Immature natural killer cell (primary cell): ENCODE data around the gene KCNQ5. TPM values are rescaled to one million over a fixed set of nuclear protein-coding genes. Genes with fewer than 3 reads are reported as not detected.

Experiments
- DNase-seq, 3 donors: peaks; one replicate each; pipeline ENCODE4 v3.0.0; 2022; ENCODE audit warnings: mixed read lengths in 1 of 3
- H3K27ac Mint-ChIP-seq, 6 donors: one replicate each; pipeline ENCODE4 v1.8.0; 2020; ENCODE audit warnings: mixed read lengths in 6 of 6, mild to moderate bottlenecking in 5 of 6, inconsistent platforms in 4 of 6, moderate library complexity in 3 of 6
- H3K27me3 Mint-ChIP-seq, 3 donors: one replicate each; pipeline ENCODE4 v1.8.0; 2020 to 2021; ENCODE audit warnings: low read depth in 3 of 3, mild to moderate bottlenecking in 3 of 3, mixed read lengths in 3 of 3, moderate library complexity in 3 of 3, inconsistent platforms in 1 of 3
- H3K36me3 Mint-ChIP-seq, 3 donors: one replicate each; pipeline ENCODE4 v1.8.0; 2020; ENCODE audit warnings: mixed read lengths in 3 of 3, inconsistent platforms in 2 of 3, mild to moderate bottlenecking in 2 of 3
- H3K4me1 Mint-ChIP-seq, 2 donors: one replicate each; pipeline ENCODE4 v1.8.0; 2020; ENCODE audit warnings: inconsistent platforms in 2 of 2, mild to moderate bottlenecking in 2 of 2, mixed read lengths in 2 of 2, moderate library complexity in 1 of 2
- H3K4me3 Mint-ChIP-seq, 5 donors: one replicate each; pipeline ENCODE4 v1.8.0; 2020; ENCODE audit warnings: mild to moderate bottlenecking in 5 of 5, mixed read lengths in 5 of 5, inconsistent platforms in 3 of 5, moderate library complexity in 3 of 5
- H3K9me3 Mint-ChIP-seq, 6 donors: one replicate each; pipeline ENCODE4 v1.8.0; 2020; ENCODE audit warnings: mild to moderate bottlenecking in 6 of 6, mixed read lengths in 6 of 6, inconsistent platforms in 4 of 6, moderate library complexity in 3 of 6
- polyA plus RNA-seq, 3 donors: library from polyadenylated mRNA; unstranded; fragments of 300-500 nt; fragmentation: Illumina TruSeq; gene quantifications; one replicate each; pipeline ENCODE4 v1.2.3, GENCODE V29; 2021

The KCNQ5 gene
- polyA plus RNA-seq, 3 donors from 2014 or later: 1.3 to 4.3 (median 1.8) TPM

DNA sequence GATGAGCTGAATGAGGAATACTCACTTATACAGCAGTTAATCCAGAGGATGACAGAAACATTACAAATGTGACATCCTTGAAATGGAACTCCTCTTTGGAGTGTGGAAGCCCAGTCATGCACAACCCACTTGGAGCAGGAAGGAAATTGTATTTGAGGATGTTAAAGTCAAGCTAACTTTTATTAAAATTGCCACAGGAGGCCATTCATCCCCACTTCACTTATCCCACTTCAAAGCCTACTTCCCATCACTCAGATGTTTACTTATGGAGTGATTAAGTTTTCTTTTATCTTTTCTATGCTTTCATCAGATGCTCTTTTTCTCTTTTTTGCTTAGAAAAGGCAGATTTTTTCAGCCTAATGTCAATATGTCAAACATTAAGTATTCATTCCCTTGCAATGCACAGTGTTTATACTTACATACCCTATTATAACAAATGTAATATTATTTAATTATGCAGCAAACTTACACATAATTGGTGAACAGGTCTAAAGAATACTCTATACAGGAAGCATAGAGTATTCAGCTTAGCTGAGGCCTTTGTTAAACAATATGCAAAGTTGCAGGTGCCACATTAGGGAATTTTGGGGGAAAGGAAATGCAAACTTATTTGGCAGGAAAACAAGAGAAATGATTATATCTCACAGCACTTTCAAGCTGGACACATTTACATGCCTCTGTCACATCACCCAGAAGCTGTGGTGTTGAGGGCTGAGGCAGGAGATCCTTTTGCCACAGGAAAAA, 454.5 kb downstream of the KCNQ5 start:
- Mint-ChIP-seq H3K36me3 (peaks cover 0 to 4% (median 0%) of the 10 kb centered on the region in 3 donors), H3K4me1 (no peaks in the 10 kb centered on the region), H3K4me3 (no peak overlapping the region), H3K27me3 (peaks cover 0 to 2% (median 0%) of the 10 kb centered on the region in 3 donors), H3K9me3 (no peaks in the 10 kb centered on the region), H3K27ac (no peak overlapping the region)
- DNase-seq: no peak

DNA sequence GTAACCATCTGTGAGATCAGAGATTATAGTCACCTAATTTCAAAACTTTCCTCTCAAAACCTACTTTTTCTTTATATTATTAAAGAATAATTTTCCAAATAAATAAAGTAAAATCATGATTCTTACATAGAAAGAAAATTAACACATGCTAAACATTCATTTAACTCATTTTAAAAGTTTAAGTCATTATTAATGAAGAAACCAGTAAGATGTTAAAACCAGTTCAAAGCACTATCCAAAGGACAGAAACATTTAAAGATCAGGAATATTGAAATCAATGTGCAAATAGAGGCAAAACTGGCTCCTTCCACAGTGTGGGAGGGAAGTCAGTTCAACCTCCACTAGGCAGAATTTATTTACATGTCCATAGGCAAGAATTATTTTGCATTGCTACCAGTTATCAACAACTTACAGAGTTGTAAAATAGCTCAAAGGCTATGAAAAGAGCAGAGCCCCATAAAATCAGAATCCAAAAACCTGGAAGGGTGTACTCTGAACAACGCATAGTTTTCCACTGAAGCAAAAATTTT, 456.5 kb downstream of the KCNQ5 start:
- Mint-ChIP-seq H3K27ac (no peak overlapping the region), H3K27me3 (no peaks in the 10 kb centered on the region), H3K9me3 (no peaks in the 10 kb centered on the region), H3K36me3 (peaks cover 0 to 4% (median 0%) of the 10 kb centered on the region in 3 donors), H3K4me3 (no peak overlapping the region), H3K4me1 (no peaks in the 10 kb centered on the region)
- no peak for DNase-seq

DNA sequence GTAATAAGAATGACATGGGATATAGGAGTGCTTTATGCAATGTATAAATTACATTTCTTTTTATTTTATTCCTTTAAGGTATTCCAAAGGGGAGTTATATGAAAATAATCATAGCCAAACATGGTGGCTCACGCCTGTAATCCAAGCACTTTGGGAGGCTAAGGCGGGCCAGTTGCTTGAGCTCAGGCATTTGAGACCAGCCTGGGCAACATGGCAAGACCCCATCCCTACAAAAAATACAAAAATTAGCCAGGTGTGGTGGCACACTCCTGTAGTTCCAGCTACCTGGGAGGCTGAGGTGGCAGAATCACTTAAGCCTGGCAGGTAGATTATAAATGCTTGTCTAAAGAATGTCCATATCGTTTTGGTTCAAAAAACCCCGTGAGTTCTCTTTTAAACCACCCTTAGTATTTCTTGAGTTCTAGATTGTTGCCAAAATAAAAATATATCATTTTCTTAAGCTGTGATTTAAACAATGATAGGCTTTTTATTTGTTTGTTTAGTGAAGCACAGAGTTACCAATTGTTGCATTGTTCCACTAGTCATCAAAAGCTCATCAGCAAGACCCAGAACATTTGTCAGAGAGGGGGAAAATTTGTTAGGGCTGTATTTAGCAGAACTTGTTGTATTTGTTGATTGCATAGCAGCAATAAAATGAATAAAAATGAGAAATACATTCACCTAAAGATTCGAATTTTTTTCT, 457.2 kb downstream of the KCNQ5 start:
- DNase-seq: no peak
- no peaks in the 10 kb centered on the region for H3K9me3 Mint-ChIP-seq
- H3K4me1 Mint-ChIP-seq: no peaks in the 10 kb centered on the region
- no peaks in the 10 kb centered on the region for H3K27me3 Mint-ChIP-seq
- H3K27ac Mint-ChIP-seq: no peak overlapping the region
- peaks cover 0 to 4% (median 0%) of the 10 kb centered on the region in 3 donors for H3K36me3 Mint-ChIP-seq
- no peak overlapping the region for H3K4me3 Mint-ChIP-seq

DNA sequence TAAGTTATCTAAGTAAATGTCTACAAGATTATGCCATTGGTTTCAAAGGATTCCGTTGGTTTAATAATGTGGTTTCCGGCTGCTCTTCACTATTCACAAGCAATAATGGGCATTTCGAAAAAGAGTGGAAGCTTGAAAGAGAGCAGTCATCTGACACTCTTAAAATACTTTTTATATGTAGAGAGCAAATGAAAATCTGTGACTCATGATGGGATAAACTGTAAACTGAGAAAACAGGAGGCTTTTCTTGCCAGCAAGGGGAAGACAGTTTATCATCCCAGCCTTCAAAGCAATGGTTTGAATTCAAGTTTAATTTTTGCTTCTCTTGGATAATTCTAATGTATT, 457.7 kb downstream of the KCNQ5 start:
- Mint-ChIP-seq H3K4me3 (no peak overlapping the region), H3K4me1 (no peaks in the 10 kb centered on the region), H3K27ac (no peak overlapping the region), H3K36me3 (peaks cover 0 to 4% (median 0%) of the 10 kb centered on the region in 3 donors), H3K27me3 (no peaks in the 10 kb centered on the region), H3K9me3 (no peaks in the 10 kb centered on the region)
- no peak for DNase-seq

DNA sequence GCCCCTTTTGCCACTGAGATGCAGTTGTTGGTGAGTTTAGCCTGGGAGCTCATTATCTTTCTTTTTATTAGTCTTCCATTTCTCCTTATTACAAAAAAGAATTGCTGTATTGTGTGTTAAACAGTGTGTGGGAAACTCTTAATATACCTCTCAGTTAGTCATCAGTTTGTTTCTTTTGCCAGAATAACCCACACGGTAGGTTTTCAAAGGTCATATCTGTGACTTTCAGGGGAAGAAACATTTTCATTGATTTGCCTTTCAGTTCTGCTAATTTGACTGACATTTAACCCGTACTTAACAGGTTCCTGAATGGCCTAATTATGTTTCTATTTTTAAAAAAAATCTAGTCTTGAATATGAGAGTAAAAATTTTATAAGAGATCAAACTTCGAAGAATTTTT, 458.1 kb downstream of the KCNQ5 start:
- H3K4me3 Mint-ChIP-seq: no peak overlapping the region
- peaks cover 0 to 4% (median 0%) of the 10 kb centered on the region in 3 donors for H3K36me3 Mint-ChIP-seq
- H3K9me3 Mint-ChIP-seq: no peaks in the 10 kb centered on the region
- no peaks in the 10 kb centered on the region for H3K4me1 Mint-ChIP-seq
- H3K27me3 Mint-ChIP-seq: no peaks in the 10 kb centered on the region
- peak overlapping the region in 1 of 6 donors; percentile 35 for H3K27ac Mint-ChIP-seq
- DNase-seq: no peak

DNA sequence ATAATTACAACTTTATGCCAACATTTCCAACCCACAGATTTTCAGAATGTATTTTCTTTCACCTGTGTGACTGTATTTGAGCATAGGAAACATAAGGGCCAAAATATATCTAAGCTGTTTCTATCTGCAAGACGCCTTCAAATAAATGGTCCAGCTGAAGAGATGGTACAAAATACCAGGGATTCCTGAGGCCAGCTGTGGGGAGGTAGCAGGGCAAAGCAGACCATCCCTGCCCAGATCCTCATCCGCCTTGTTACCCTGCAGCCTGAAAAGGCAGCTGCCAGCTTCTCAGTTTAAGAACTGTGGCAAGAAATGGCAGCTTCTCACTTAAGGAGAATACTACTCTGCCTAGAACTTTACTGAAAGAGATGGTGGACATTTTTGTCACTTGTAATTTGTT, 460.1 kb downstream of the KCNQ5 start:
- Mint-ChIP-seq H3K4me1 (no peaks in the 10 kb centered on the region), H3K27me3 (peaks cover 0 to 3% (median 0%) of the 10 kb centered on the region in 3 donors), H3K4me3 (no peak overlapping the region), H3K9me3 (no peaks in the 10 kb centered on the region), H3K36me3 (peaks cover 0 to 6% (median 4%) of the 10 kb centered on the region in 3 donors), H3K27ac (no peak overlapping the region)
- no peak for DNase-seq

DNA sequence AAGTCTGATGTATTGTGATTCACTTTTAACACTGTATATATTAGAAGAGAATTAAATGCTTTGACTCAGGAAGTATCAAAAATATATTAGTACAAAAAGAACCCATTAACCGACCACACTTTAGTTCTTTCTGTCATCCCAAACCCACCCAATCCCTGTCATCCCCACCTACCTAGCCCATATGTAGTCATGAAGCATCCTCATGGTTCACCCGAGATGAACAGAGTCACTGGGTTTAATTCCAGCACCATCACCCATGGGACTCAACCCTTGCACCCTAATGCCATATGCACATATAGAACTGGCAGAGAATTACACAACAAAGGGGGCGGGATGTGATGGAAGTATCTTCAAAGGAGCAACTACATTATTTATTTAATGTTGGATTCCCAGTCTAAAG, 462.0 kb downstream of the KCNQ5 start:
- no peak for DNase-seq
- Mint-ChIP-seq H3K27me3 (peaks cover 0 to 3% (median 0%) of the 10 kb centered on the region in 3 donors), H3K36me3 (peaks cover 0 to 13% (median 5%) of the 10 kb centered on the region in 3 donors), H3K27ac (no peak overlapping the region), H3K4me3 (no peak overlapping the region), H3K4me1 (no peaks in the 10 kb centered on the region), H3K9me3 (no peaks in the 10 kb centered on the region)

DNA sequence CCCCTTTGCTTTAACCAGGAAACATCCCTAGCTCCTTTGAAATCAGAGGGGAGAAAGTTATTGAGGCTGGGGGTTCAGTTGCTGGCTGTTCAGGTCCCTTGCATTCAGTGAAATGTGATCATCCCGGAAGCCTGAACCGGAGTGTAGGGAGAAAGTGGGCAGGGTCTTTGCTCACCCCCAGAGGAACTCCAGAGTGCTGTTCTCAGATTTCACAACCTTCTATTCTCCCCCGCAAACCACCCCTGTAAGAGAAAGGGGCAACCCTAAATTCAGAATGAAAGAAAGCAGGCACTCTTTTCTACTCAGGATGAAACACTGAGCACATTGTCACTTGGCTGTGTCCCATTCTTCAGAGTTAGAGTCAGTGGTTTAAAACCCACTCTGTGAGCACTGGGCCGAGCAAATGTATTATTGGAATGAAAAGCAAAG, 463.6 kb downstream of the KCNQ5 start:
- Mint-ChIP-seq H3K27me3 (peaks cover 0 to 3% (median 0%) of the 10 kb centered on the region in 3 donors), H3K4me1 (no peaks in the 10 kb centered on the region), H3K4me3 (no peak overlapping the region), H3K9me3 (no peaks in the 10 kb centered on the region), H3K36me3 (peaks cover 0 to 13% (median 5%) of the 10 kb centered on the region in 3 donors), H3K27ac (no peak overlapping the region)
- no peak for DNase-seq

DNA sequence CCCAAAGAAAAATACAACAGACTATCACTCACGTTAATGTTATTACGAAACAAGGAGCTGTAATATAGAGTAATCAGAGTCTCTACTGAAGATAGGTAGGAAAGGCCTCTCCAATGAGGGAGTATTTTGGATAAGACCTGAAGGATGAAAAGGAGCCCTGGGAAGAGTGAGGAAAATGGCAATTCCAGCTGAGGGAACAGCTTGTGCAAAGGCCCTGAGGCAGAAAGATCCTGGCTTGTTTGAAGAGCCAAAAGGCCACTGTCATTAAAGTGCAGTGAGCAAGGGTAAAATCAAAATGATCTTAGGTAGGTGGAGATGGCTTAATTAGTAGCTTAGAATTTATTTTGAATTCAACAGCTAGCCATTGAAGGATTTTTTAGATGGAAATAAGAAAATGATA, 464.9 kb downstream of the KCNQ5 start:
- DNase-seq: no peak
- Mint-ChIP-seq H3K36me3 (peaks cover 0 to 17% (median 5%) of the 10 kb centered on the region in 3 donors), H3K9me3 (peaks cover 0 to 1% (median 0%) of the 10 kb centered on the region in 6 donors), H3K27ac (no peak overlapping the region), H3K4me3 (no peak overlapping the region), H3K27me3 (peaks cover 0 to 3% (median 1%) of the 10 kb centered on the region in 3 donors), H3K4me1 (no peaks in the 10 kb centered on the region)

DNA sequence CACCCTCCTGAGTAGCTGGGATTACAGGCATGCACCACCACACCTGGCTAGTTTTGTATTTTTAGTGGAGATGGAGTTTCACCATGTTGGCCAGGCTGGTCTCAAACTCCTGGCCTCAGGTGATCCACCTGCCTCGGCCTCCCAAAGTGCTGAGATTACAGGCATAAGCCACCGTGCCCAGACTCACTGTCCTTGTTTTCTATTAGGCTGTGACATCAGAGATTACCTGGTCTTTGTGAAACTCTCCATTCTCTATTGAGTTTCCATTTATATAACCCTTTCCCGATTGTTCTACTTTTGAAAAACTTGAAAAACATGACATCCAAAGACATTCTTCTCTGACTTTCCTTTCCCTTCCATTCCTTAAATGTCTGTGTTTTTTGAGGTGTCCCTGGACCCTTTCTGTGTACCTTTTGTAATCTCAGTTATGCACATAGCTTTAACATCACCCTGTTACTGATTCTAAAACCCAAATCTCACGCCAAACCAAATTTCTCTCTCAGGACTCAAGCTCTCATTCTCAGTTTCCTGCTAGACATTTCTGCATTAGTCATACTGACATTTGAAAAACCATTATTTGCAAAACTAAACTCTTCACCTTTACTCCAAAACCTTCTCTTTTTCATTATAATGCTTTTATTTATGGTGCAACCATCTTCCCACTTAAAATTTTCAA, 466.4 kb downstream of the KCNQ5 start:
- peaks cover 0 to 5% (median 0%) of the 10 kb centered on the region in 6 donors for H3K9me3 Mint-ChIP-seq
- DNase-seq: no peak
- H3K27ac Mint-ChIP-seq: no peak overlapping the region

DNA sequence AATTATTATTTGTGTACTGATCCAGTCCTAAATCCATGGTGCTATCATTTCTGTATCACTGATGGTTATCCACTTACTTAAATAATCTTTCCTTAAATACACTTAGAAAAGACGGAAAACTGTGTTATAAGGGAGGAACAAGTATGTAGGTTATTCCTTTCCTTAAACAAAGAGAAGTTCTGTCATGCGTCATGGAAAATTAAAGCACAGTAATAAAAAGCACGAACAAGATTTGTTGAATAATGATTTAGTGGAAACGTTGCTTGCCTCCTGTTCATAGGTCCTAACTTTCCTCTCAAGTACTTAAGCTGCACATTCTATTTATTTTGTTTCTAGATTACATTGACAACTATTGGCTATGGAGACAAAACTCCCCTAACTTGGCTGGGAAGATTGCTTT, 483.1 kb downstream of the KCNQ5 start:
- Mint-ChIP-seq H3K27ac (no peak overlapping the region), H3K27me3 (peaks cover 0 to 4% (median 0%) of the 10 kb centered on the region in 3 donors), H3K9me3 (peaks cover 0 to 7% (median 2%) of the 10 kb centered on the region in 6 donors), H3K4me1 (no peaks in the 10 kb centered on the region), H3K36me3 (peaks cover 5 to 8% (median 7%) of the 10 kb centered on the region in 3 donors), H3K4me3 (no peak overlapping the region)
- no peak for DNase-seq

More for the DNA sequence above, 466.4 kb downstream of the KCNQ5 start:
- Mint-ChIP-seq H3K36me3 (peaks cover 0 to 25% (median 5%) of the 10 kb centered on the region in 3 donors), H3K4me3 (no peak overlapping the region), H3K4me1 (peaks cover 0 to 2% of the 10 kb centered on the region in 2 donors), H3K27me3 (peaks cover 1 to 3% (median 2%) of the 10 kb centered on the region in 3 donors)

DNA sequence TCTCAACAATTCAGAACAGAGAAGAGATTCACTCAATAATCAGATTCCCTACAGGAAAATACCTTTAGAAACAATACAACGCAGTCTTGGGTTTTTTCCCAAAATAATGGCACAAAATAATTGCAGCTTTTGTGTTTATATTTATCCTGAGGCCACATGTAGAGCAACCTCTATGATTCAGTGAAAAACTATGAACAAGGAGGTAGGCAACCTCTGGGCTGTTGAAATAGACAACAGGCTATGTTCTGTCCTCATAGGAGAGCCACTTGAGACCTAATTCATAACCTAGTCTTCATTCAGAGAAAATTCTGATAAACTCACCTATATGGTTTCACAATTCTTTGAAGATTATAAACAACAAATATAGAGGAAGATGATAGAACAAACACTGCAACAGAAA, 485.2 kb downstream of the KCNQ5 start:
- Mint-ChIP-seq H3K9me3 (peaks cover 0 to 2% (median 0%) of the 10 kb centered on the region in 6 donors), H3K4me1 (no peaks in the 10 kb centered on the region), H3K27ac (no peak overlapping the region), H3K36me3 (peaks cover 5 to 6% (median 6%) of the 10 kb centered on the region in 3 donors), H3K4me3 (no peak overlapping the region), H3K27me3 (peaks cover 0 to 2% (median 0%) of the 10 kb centered on the region in 3 donors)
- no peak for DNase-seq

DNA sequence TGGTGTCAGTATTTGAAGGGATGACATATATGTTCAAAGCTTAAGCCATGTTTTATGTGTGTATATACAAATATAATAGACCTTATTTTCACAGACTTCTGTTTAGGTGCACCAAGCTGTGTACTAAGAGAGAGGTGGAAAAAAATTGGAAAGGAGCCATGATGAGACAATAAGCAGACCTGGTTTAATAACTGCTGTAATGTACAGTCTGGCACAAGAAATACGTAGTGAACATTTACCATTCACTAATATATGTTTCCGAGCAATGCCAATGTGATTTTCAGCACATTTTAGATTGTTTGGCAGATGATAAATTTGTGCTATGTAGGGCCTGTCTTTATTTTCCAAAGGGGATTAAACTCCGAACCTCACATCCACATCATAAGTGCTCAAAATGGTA, 487.1 kb downstream of the KCNQ5 start:
- Mint-ChIP-seq H3K9me3 (no peaks in the 10 kb centered on the region), H3K4me1 (no peaks in the 10 kb centered on the region), H3K27ac (no peak overlapping the region), H3K36me3 (peaks cover 5 to 10% (median 6%) of the 10 kb centered on the region in 3 donors), H3K4me3 (no peak overlapping the region), H3K27me3 (peaks cover 0 to 2% (median 0%) of the 10 kb centered on the region in 3 donors)
- no peak for DNase-seq

DNA sequence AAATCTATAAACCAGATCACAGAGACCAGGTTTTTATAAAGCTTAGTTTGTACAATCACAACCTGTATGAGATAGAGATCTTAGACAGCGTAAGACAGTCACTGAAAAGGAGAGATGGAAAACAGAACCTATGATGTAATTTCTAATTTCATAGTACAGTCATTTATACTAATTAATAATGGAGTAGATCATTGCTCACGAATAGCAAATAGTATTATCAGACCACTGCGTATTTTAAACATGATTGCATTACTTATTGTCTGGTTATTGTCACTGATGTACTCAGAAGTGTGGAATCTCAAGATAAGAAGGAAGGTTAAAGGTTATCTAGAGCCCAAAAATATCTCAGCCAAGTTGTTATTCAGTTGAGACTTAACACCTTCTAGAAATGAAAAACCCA, 487.8 kb downstream of the KCNQ5 start:
- Mint-ChIP-seq H3K36me3 (peaks cover 5 to 10% (median 6%) of the 10 kb centered on the region in 3 donors), H3K9me3 (no peaks in the 10 kb centered on the region), H3K4me3 (no peak overlapping the region), H3K27ac (no peak overlapping the region), H3K27me3 (no peaks in the 10 kb centered on the region), H3K4me1 (no peaks in the 10 kb centered on the region)
- DNase-seq: no peak
